ENCODE data around the gene TET2. TPM values are rescaled to one million over a fixed set of nuclear protein-coding genes. Genes with fewer than 3 reads are reported as not detected.

Gene TET2
- total RNA-seq, 1 experiment from 2014 or later = 6.7 TPM

GRCh38 chr4:105171912-105172311 is 25.2 kb downstream of the TET2 start:
- in situ Hi-C loops (cut with HindIII; ENCODE audit: low sequenced_read_pairs) = no loop called here
- no peak for DNase-seq (ENCODE audit: low spot score)

DNA sequence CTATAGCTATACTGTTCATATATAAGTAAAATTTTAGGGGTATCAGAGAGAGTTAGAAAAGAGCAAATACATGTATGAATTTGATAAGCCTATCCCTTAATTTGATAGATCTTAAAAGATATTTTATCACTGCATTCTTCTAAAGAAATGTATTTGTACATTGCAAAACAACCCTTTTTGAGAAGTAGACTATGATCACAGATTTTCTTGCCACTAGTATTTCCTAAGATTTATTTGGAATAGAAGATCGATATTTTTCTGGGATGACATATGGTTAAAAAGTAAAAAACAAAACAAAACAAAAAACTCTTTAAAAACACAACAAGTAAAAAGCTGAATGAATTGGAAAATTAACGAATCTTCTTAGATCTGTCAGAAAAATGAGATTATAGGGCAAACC is 27.4 kb downstream of the TET2 start:
- in situ Hi-C loops (cut with HindIII; ENCODE audit: low sequenced_read_pairs) = no loop called here
- DNase-seq (ENCODE audit: low spot score) = no peak

- in situ Hi-C loops (cut with HindIII; ENCODE audit: low sequenced_read_pairs) = no loop called here
- DNase-seq (ENCODE audit: low spot score) = no peak
Observed at GRCh38 chr4:105179539-105180401, 33.1 kb downstream of the TET2 start.

DNA sequence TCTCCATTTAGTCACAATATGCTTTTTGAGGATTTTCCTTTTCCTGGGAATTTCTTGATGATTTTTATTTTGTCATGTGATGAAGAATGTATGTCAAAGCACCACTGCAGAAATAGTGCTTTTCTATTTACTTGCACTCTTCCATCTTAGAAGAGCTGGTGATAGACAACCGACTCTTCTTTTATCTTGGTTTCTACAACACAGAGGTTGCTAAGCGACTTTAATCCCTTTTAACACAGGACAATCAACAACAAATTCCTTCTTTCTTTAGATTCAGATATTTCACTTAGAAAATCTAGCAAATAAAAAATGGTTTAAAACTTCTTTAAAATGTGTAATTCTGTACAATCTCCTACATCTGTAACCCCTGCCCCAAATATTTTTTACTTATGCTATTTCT is 34.6 kb downstream of the TET2 start:
- no peak for DNase-seq (ENCODE audit: low spot score)
- in situ Hi-C loops (cut with HindIII; ENCODE audit: low sequenced_read_pairs) = no loop called here

DNA sequence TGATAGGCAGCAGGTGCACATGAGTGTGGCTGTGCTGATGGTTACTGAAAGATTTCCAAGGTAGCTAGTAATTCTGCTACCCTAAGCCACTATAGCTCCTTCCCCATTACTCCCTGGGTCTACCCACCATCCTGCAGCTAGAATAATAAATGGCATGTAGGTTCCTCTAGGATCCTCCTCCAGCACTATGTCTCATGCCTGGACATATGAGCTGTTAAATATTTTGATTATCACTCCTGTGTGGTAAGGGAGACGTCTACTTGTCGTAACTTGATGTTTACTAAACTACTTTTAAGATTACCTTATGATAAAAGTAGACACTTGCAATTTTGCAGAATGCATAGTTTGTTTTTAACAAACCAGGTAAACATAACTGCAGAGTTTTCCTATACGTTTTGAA is 35.5 kb downstream of the TET2 start:
- in situ Hi-C loops (cut with HindIII; ENCODE audit: low sequenced_read_pairs) = no loop called here
- no peak for DNase-seq (ENCODE audit: low spot score)

DNA sequence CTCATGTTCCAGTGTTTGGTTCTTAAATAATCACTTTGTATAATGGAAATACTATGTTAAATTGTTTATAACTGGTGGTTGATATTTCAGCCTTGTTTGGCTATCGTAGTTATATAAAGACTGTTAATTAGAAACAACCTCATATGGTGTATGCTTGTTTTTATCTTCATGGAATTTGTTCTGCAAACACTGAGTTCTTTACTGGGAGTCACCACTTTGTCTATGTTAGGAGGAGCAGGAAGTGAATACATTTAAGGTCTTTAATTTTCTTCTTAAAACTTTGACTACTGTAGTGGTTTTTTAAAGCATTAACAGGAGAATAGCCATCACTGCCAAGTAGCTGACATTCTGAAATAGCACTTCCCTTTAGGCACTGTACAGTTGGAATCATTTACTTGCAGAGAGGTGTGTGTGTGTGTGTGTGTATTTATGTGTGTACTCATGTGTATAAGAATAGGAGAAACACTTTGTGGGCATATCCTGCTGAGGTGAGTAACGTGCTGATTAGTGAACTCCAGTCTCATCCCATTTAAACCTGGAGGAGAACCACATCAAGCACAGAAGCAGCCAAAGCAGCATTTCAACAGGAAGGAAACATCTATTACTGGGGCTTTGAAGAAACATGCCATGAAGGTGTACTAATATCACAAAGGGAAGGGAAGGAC is 37.8 kb downstream of the TET2 start:
- in situ Hi-C loops (cut with HindIII; ENCODE audit: low sequenced_read_pairs) = no loop called here

GRCh38 chr4:105186701-105187161 is 40.1 kb downstream of the TET2 start:
- in situ Hi-C loops (cut with HindIII; ENCODE audit: low sequenced_read_pairs) = no loop called here
- DNase-seq (ENCODE audit: low spot score) = no peak

More for the DNA sequence above, 37.8 kb downstream of the TET2 start:
- DNase-seq (ENCODE audit: low spot score) = no peak

DNA sequence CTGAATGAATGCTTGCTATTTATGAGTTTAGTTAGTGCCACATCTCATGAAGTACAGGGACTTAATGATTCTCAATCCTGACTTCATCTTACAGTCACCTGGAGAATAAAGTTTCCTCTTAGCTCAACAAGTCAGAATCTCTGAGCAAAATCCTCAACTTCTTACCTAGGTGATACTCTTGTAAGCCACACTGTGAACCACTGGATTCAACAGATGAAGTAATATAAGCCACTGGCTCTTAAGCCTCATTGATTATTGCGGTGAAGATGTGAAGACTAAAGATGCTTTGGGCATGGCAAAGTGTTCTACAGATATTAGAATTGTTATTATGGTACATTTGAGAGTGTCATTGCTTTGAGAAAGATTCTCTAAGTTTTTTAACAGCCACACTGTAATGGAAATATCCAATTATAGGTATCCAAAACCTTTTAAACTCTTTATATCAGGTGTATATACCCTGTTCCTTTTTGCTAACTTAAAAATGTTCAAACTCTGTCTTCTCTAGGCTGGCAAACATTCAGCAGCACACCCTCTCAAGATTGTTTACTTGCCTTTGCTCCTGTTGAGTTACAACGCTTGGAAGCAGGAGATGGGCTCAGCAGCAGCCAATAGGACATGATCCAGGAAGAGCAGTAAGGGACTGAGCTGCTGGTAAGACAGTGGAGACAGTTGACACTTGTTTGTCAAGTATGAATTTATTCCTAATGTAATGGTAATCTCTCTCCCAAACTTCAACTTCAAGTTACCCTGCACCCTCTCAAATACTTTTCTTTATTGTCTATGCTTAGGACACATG is 43.4 kb downstream of the TET2 start:
- DNase-seq (ENCODE audit: low spot score) = no peak
- in situ Hi-C loops (cut with HindIII; ENCODE audit: low sequenced_read_pairs) = no loop called here

- DNase-seq (ENCODE audit: low spot score) = peak; percentile 27
- in situ Hi-C loops (cut with HindIII; ENCODE audit: low sequenced_read_pairs) = no loop called here
Observed at GRCh38 chr4:105191621-105192210, 45.0 kb downstream of the TET2 start.

- DNase-seq (ENCODE audit: low spot score) = no peak
- in situ Hi-C loops (cut with HindIII; ENCODE audit: low sequenced_read_pairs) = no loop called here
Observed at GRCh38 chr4:105192474-105192873, 45.8 kb downstream of the TET2 start.

GRCh38 chr4:105192910-105193309 is 46.2 kb downstream of the TET2 start:
- no peak for DNase-seq (ENCODE audit: low spot score)
- in situ Hi-C loops (cut with HindIII; ENCODE audit: low sequenced_read_pairs) = no loop called here

DNA sequence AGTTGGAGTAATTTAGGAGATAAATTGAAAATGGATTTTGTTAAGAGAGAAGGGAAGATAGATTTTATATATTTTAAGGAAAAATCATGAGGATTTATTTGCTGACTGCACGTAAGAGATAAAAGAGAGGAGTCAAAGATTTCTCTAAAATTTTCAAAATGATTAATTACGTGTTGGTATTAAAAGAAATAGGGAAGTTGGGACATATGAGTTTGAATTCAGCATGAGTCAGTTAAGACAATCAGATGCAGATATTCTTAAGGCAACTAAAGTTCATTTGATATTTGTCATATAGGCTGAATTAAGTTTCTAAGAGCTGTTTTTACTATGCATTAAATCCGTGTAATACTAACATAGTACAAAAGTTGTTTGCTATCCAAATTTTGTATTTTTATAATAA is 46.9 kb downstream of the TET2 start:
- no peak for DNase-seq (ENCODE audit: low spot score)
- in situ Hi-C loops (cut with HindIII; ENCODE audit: low sequenced_read_pairs) = no loop called here

DNA sequence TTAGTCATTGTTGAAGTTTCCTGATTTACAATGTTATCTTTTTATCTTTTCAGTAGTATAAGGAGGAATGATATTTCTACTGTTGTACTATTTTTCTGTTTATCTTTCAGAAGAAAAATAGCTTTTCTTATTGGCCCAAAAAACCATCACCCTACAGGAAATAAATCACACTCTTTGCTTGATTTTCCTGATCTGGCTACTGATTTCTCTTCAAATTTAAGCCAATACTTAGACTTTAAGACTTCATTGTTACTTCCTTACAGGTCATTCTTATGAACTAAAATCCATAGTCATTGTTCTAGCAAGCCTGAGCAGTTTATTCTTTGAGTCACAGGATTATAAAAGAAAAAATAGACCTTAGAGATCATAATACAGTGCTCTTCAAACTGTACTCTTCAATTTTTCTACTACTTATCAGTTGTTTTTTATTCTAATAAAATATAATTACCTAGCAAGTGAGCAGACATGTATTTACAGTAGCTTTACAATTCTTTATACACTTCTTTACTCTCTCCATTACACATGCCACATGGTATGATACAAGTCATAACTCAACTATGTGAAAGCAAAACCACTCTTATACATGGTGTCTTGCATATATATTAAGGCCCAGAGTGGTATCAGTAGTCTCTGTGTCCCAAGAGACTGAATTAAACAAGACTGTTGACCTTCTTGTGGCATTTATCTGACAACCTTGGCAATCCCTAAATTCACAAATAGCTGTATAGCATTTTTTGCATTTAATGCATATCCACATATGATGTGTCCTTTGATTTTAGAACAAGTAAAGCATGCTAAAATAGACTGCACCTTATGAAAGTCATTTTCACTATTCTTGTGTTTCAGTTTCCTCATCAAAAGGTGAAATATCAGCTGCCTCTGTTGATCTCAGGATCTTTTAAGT is 47.9 kb downstream of the TET2 start:
- in situ Hi-C loops (cut with HindIII; ENCODE audit: low sequenced_read_pairs) = no loop called here
- DNase-seq (ENCODE audit: low spot score) = no peak

DNA sequence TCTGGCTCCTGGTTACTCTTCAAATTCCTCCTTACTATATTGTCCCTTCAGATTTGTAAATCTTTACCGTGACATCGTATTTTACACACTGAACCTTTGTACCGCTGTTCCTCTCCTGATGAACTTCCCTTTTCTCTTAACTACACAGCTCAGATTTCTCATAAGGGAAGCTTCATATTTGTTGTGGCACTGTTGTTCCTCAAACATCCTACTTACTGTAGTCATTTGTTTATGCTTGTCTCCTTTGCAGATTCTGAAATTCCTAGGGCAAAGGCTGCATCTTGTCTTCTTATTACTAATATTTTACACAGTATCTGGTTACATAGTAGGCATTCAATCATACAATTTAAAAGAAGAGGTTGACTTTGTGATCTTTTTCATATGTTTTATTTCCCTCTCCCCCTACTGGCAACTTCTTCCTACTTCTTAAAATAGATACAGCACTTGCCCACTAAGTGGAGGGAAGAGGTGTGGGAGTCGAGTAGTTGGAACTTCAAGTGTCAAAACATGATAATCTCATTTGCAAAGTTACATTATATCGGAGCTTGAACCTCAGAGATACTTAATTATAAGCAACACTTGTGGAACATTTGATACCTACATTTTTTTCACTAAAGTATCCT is 50.0 kb downstream of the TET2 start:
- in situ Hi-C loops (cut with HindIII; ENCODE audit: low sequenced_read_pairs) = no loop called here
- DNase-seq (ENCODE audit: low spot score) = no peak

- in situ Hi-C loops (cut with HindIII; ENCODE audit: low sequenced_read_pairs) = no loop called here
- no peak for DNase-seq (ENCODE audit: low spot score)
Observed at GRCh38 chr4:105197777-105198176, 51.1 kb downstream of the TET2 start.

DNA sequence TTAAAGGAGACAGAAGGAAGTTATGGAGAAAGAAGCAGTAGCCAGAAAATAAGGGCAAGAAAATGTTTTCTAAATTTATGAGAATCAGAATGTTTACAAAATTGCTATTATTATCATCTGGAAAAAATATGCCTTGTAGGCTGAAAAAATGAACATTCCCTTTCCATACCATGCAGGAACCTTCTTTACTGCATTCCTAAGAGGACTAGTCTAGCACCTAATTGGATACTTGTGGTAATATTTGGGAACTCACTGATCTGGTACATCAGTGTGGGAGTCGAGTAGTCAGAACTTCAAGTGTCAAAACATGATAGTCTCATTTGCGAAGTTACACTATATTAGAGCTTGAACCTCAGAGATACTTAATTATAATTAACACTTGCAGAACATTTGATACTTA is 51.9 kb downstream of the TET2 start:
- in situ Hi-C loops (cut with HindIII; ENCODE audit: low sequenced_read_pairs) = no loop called here
- no peak for DNase-seq (ENCODE audit: low spot score)

- no peak for DNase-seq (ENCODE audit: low spot score)
- in situ Hi-C loops (cut with HindIII; ENCODE audit: low sequenced_read_pairs) = no loop called here
Observed at GRCh38 chr4:105206214-105206613, 59.5 kb downstream of the TET2 start.

DNA sequence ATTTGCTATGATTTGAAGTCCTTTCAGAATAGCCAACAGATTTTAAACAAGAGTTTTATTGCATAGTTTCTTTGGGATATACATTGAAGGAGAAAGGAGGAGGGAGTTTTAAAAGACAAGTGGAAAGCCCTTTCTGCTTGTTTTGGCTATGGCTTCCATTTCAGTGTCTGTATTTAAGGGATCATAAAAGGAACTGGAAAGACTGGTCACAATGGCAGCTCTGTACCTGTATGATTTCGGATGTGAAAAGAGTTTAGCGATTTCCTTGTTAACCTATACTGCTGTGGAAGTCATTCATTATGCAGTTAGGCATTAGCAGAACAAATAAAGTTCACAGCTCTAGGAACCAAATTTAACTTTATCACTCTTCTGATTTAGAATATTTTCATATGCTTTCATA is 60.7 kb downstream of the TET2 start:
- DNase-seq (ENCODE audit: low spot score) = no peak
- in situ Hi-C loops (cut with HindIII; ENCODE audit: low sequenced_read_pairs) = no loop called here
